Esophagus squamous epithelium (tissue), 5 donors: ENCODE data around the gene SOX15. TPM values are rescaled to one million over a fixed set of nuclear protein-coding genes. Genes with fewer than 3 reads are reported as not detected.
A peak's percentile ranks its signal among the peaks of the same experiment; 100 is the strongest.

Source experiments
- DNase-seq: peaks from one replicate; lab custom pipeline; 2025; lab: John Stamatoyannopoulos, UW
- H3K27ac ChIP-seq, 4 donors: fragments of 200-600 bp; sonication (generic); one replicate each; pipeline ENCODE4 v1.5.1; 2016 to 2019; ENCODE audit warnings: mild to moderate bottlenecking in 1 of 4
- H3K27me3 ChIP-seq, 4 donors: fragments of 200-600 bp; sonication (generic); 1 replicate in 3 of 4; 2 replicates in 1 of 4; pipeline versions ENCODE4 v1.5.1 to v1.6.0; 2017 to 2021; ENCODE audit warnings: antibody characterized with exemption in 1 of 4
- H3K36me3 ChIP-seq, 3 donors: fragments of 200-600 bp; sonication (generic); one replicate each; pipeline ENCODE4 v1.5.1; 2016 to 2019
- H3K4me1 ChIP-seq, 3 donors: fragments of 200-600 bp; sonication (generic); one replicate each; pipeline ENCODE4 v1.5.1; 2017 to 2019
- H3K4me3 ChIP-seq, 4 donors: fragments of 200-600 bp; sonication (generic); 1 replicate in 3 of 4; 2 replicates in 1 of 4; pipeline ENCODE4 v1.5.1; 2016 to 2019; ENCODE audit warnings: mild to moderate bottlenecking in 2 of 4, moderate library complexity in 1 of 4
- H3K9me3 ChIP-seq, 3 donors: fragments of 200-600 bp; sonication (generic); one replicate each; pipeline ENCODE4 v1.5.1; 2016 to 2019
- CTCF ChIP-seq, 6 experiments: fragments of 450-650 bp in 4 of 6; fragments of 200-600 bp in 2 of 6; sonication (generic) in 2 of 6; IDR thresholded peaks; one replicate each; pipeline ENCODE4 v1.5.1; 2016 to 2019; ENCODE audit warnings: antibody characterized with exemption in 6 of 6, mild to moderate bottlenecking in 4 of 6, moderate library complexity in 4 of 6
- POLR2A ChIP-seq, 4 donors: fragments of 450-650 bp; IDR thresholded peaks; one replicate each; pipeline ENCODE4 v1.6.1; 2017; ENCODE audit warnings: antibody characterized with exemption in 4 of 4, mild to moderate bottlenecking in 4 of 4, moderate library complexity in 3 of 4
- WGBS, 2 donors: methylation state at CpG; one replicate each; pipeline ENCODE4 v1.1.5; 2018; 5-methylcytosine and 5-hydroxymethylcytosine counted together
- intact Hi-C: fragments of 100-400 bp; cut with DNase I; formaldehyde crosslinking; loops from one replicate; pipeline ENCODE4 v1.15.0; 2022
- total RNA-seq, 4 donors: library from RNA; depleted of rRNA; stranded (reverse); fragments of >200 nt; gene quantifications; one replicate each; pipeline ENCODE4 v1.1.0, GENCODE V29; 2016
- donor health status: DM: yes; HTN: yes; CAD: no.

Gene SOX15
- total RNA-seq, 4 donors from 2014 or later: 89.1 to 127 (median 103) TPM

DNA sequence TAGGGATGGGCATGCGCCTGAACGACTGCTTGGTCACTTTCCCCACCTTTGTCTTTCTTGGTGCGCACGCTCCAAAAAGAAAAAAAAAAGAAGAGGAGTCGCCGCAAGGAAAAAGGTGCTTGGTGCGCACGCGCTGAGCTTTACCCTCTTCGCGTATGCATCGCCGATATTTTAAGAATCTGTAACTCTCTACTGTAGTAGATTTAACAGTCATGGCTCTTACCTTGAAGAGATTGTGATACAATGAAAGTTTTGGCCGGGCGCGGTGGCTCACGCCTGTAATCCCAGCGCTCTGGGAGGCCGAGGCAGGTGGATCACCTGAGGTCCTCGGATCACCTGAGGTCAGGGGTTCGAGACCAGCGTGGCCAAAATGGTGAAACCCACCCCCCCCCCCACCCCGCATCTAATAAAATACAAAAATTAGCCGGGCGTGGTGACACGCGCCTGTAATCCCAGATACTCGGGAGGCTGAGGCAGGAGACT lies 25.4 kb upstream of the SOX15 start:
- no peak for DNase-seq
- no peak for TF ChIP-seq POLR2A (IDR thresholded peaks at IDR 0.05)
- no peak for TF ChIP-seq CTCF (IDR thresholded peaks at IDR 0.05)
- peak overlapping the region; percentile 92 to 100 (median 98) for H3K27ac ChIP-seq
- peak overlapping the region; percentile 21 to 96 (median 82) for H3K4me3 ChIP-seq
- intact Hi-C loops: no loop called here
- H3K36me3 ChIP-seq: peaks cover 0 to 7% (median 0%) of the 10 kb centered on the region in 3 donors
- H3K27me3 ChIP-seq: no peaks in the 10 kb centered on the region
- H3K9me3 ChIP-seq: no peaks in the 10 kb centered on the region
- H3K4me1 ChIP-seq: peaks cover 21 to 45% (median 27%) of the 10 kb centered on the region in 3 donors
- WGBS, 2 donors: 5% methylated on average over 26 to 28 of the region's 28 CpGs

- peak; percentile 96 for DNase-seq
- H3K4me3 ChIP-seq: peak within 1 kb of the TSS; percentile 81 to 96 (median 86)
- peaks cover 21 to 52% (median 27%) of the 10 kb centered on the region in 3 donors for H3K4me1 ChIP-seq
- H3K36me3 ChIP-seq: peaks cover 0 to 11% (median 0%) of the 10 kb centered on the region in 3 donors
- intact Hi-C loops: no loop called here
- H3K27me3 ChIP-seq: no peaks in the 10 kb centered on the region
- no peaks in the 10 kb centered on the region for H3K9me3 ChIP-seq
- WGBS, 2 donors: 0 to 1% methylated on average over 22 to 31 of the region's 93 CpGs
- H3K27ac ChIP-seq: peak within 1 kb of the TSS; percentile 92 to 100 (median 98)
- TF ChIP-seq CTCF (IDR thresholded peaks at IDR 0.05): peak; percentile 38 to 89 (median 72)
- peak in 3 of 4 donors; percentile 86 to 94 (median 89) for TF ChIP-seq POLR2A (IDR thresholded peaks at IDR 0.05)
Observed at GRCh38 chr17:7614425-7615264, 24.8 kb upstream of the SOX15 start, which contains the start of gene FXR2. TSS of gene FXR2 (minus strand) at chr17:7614897. CDS start at chr17:7614532, 365 bp downstream.

DNA sequence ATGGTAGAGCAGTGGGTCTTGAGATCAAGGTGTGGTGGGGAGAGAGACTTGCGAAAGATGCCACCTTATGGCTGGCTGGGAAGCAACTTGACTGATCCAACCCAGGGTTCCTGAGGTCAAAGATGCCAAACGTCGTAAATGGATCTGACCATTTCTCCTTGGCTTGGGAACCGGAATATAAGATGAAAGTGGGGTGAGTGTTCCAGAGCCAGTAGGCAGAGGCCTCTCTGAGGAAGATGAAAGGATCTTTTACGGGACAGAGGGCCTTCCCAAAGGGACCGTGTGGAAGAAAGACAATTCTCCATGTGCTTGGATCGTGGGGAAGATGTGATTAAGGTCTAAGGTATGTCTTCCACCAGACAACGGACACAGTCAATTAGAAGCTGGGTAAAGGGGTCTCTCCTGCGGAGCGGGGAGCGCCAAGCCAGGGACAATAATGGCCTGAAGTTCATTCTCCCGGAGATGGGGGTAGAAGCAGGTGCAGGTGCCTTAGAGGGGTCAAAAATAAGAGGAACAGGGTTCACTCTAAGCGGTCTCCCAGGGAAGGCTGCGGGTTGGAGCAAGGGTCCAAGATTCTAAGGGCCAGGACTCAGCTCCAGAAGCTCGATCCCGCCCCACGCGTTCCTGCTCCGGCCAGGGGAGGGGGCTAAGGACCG lies 24.0 kb upstream of the SOX15 start:
- Histone ChIP-seq H3K4me1 (peaks cover 21 to 59% (median 27%) of the 10 kb centered on the region in 3 donors), H3K27me3 (no peaks in the 10 kb centered on the region), H3K9me3 (no peaks in the 10 kb centered on the region), H3K36me3 (peaks cover 0 to 11% (median 0%) of the 10 kb centered on the region in 3 donors), H3K4me3 (peak overlapping the region; percentile 81 to 96 (median 86)), H3K27ac (peak overlapping the region; percentile 92 to 100 (median 98))
- intact Hi-C loops: no loop called here
- TF ChIP-seq CTCF (IDR thresholded peaks at IDR 0.05): no peak
- TF ChIP-seq POLR2A (IDR thresholded peaks at IDR 0.05): no peak
- 7 to 9% methylated on average over 12 to 20 of the region's 20 CpGs for WGBS, 2 donors
- no peak for DNase-seq

GRCh38 chr17:7612294-7612640 lies 22.4 kb upstream of the SOX15 start:
- peak overlapping the region in 1 of 4 donors; percentile 9 for H3K27ac ChIP-seq
- H3K4me1 ChIP-seq: peaks cover 21 to 62% (median 27%) of the 10 kb centered on the region in 3 donors
- H3K4me3 ChIP-seq: no peak overlapping the region
- 90 to 95% methylated on average over 1 of the region's 1 CpG for WGBS, 2 donors
- intact Hi-C loops: no loop called here
- TF ChIP-seq CTCF (IDR thresholded peaks at IDR 0.05) (no peak), POLR2A (IDR thresholded peaks at IDR 0.05) (no peak)
- no peaks in the 10 kb centered on the region for H3K9me3 ChIP-seq
- DNase-seq: no peak
- H3K36me3 ChIP-seq: peaks cover 0 to 20% (median 0%) of the 10 kb centered on the region in 3 donors
- H3K27me3 ChIP-seq: no peaks in the 10 kb centered on the region
